ENCODE data around the gene C14orf93.

DNA sequence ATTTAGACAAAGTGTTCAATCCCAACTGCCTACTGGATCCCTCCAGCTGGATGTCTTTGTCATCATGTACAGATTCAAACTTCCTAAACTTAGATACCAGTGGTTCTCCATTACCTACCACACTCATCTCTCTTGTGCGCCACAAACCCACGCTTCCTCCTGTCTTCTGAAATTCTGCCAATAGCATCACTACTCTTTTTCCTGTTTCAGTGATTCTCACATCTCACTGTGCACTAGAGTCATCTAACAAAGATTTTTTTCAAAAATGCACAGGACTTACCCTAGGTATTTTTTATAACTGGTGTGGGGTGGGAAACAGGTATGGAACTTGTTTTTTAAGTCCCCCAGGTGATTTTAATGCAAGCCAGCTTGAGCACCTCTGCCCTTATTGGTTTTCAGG lies 18.9 kb upstream of the C14orf93 start:
- TF ChIP-seq POLR2A (IDR thresholded peaks at IDR 0.05) = no peak
- TF ChIP-seq, protein P1, sequence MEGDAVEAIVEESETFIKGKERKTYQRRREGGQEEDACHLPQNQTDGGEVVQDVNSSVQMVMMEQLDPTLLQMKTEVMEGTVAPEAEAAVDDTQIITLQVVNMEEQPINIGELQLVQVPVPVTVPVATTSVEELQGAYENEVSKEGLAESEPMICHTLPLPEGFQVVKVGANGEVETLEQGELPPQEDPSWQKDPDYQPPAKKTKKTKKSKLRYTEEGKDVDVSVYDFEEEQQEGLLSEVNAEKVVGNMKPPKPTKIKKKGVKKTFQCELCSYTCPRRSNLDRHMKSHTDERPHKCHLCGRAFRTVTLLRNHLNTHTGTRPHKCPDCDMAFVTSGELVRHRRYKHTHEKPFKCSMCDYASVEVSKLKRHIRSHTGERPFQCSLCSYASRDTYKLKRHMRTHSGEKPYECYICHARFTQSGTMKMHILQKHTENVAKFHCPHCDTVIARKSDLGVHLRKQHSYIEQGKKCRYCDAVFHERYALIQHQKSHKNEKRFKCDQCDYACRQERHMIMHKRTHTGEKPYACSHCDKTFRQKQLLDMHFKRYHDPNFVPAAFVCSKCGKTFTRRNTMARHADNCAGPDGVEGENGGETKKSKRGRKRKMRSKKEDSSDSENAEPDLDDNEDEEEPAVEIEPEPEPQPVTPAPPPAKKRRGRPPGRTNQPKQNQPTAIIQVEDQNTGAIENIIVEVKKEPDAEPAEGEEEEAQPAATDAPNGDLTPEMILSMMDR (IDR thresholded peaks at IDR 0.05) = no peak

Measured in uterus (tissue), 2 donors.